ENCODE results near the gene RFTN2.

GRCh38 chr2:197560146-197560665 is 115.2 kb downstream of the RFTN2 start:
- no peak for TF ChIP-seq EZH2 (IDR thresholded peaks at IDR 0.05)
- TF ChIP-seq FOXP2 (optimal IDR thresholded peaks at IDR 0.05; ENCODE audit: control extremely low read depth, extremely low read length, insufficient read depth): no peak
